Measurements from ENCODE around the gene CNOT6L.
A peak's percentile ranks its signal among the peaks of the same experiment; 100 is the strongest.

CNOT6L gene

DNA sequence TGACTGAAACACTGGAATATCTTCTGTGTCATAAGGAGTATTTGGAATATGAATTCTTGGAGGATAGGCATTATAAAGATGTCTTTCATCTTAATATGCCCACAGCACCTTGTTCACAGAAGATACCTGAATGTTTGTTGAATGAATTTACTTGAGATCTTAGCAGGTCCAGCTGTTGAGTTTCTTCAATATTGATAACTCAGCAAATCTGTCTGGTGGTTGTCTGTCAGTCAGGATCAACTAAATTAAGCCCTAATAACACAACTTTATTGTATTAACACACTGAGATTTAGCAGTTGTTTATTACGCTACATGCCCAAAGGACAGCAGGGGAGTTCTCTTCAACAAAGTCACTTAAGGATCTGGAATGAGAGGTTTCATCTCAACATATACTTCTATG, 106.5 kb downstream of the CNOT6L start:
- no peak for DNase-seq (ENCODE audit: low spot score)

DNA sequence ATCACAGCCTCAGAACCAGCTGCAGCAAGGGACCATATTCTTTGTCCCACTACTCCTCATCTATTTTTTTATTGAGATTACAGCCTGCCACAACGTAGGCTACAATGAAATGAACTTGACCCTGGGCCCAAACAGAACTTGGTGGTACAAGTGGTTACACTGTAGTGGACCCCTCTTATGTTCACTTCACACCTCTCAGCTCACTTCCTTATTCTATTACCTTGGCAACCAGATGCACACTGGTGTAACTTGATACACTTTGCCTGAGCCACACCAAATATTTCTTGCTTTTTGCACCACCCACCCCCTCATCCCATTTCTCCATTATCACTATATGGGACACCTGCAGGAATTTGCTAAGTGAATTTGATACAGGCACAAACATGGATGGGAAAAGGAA, 107.7 kb downstream of the CNOT6L start:
- DNase-seq (ENCODE audit: low spot score) = no peak

DNA sequence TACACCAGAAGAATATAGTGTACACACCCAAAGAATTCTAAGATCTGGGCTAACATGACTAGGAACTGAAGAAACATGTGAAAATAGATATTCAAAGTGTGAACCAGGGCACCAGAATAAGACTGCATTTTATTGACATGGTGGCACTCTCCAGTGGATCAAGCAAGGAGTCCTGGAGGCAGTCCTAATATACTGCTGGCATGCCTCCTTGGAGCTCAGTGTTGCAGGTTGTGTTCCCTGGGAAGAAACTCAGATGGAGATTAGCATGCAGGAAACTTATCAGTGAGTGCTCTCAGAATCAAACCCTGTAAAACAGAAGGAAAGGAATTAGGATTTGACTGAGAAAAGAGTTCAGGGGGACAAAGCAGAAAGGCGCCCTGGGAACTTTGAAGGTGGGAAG, 108.5 kb downstream of the CNOT6L start:
- DNase-seq (ENCODE audit: low spot score) = no peak

DNA sequence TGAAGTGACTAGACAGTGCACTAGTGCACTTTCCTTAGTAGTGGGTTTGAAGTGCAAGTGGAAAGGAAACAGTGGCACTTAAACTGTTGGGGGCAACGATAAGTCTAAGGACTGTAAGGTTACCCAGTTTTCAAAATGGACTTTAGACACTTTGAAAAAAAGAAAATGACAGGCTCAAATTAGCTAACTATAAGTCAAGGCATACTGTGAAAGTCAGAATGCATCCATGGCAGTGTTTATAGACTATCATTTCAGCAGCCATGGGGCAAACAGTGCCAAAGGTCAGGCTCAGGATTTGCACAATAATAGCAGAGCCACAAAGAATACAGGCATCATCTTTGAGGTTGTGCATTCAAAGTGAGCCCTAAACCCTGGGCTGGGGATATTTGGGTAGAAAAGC, 109.1 kb downstream of the CNOT6L start:
- no peak for DNase-seq (ENCODE audit: low spot score)

GRCh38 chr4:77706717-77707116, 112.5 kb downstream of the CNOT6L start:
- DNase-seq (ENCODE audit: low spot score) = no peak

- DNase-seq (ENCODE audit: low spot score) = no peak
Measured at GRCh38 chr4:77703666-77704065, 115.5 kb downstream of the CNOT6L start.

DNA sequence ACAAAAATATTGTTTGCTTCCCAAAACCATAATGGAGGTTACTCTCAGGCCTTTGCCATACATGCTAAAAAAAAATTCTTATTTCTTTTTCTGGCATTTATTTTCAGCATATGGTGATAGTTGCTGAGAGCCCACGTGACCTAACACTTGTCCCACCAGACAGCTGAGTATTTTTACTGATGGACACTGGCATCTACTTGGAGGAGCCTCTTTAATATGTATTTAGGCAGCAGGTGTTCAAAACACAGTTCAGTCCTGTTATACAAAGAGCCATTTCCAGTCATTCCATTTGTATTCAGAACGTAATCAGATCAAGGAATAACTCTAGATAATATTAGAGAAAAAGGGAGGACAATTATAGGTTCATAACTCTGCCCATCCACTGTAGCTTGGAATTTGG, 118.0 kb downstream of the CNOT6L start:
- no peak for DNase-seq (ENCODE audit: low spot score)

DNA sequence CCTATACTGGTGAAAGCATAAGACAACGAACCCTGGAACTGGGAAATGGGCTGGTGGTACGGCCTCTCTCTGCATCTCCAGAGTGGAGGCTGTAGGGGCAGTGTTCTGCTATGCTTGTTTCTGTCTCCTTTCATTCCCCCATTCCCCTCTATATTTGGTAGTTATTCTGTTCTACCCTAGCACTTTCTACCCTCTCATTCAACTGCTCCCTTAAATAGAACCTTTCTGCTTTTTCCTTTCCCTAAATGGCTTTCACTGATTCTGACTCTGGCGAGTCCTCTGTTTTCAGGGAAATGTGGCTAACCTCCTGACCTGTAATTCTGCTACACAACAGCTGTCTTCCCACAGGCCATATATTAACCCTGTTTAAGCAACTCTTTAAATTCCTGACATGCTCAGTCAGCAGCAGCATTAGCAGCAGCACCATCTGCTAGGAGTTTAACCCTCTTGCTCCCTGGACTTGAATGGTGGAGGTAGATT, 119.4 kb downstream of the CNOT6L start:
- peak; percentile 38 for DNase-seq (ENCODE audit: low spot score)

DNA sequence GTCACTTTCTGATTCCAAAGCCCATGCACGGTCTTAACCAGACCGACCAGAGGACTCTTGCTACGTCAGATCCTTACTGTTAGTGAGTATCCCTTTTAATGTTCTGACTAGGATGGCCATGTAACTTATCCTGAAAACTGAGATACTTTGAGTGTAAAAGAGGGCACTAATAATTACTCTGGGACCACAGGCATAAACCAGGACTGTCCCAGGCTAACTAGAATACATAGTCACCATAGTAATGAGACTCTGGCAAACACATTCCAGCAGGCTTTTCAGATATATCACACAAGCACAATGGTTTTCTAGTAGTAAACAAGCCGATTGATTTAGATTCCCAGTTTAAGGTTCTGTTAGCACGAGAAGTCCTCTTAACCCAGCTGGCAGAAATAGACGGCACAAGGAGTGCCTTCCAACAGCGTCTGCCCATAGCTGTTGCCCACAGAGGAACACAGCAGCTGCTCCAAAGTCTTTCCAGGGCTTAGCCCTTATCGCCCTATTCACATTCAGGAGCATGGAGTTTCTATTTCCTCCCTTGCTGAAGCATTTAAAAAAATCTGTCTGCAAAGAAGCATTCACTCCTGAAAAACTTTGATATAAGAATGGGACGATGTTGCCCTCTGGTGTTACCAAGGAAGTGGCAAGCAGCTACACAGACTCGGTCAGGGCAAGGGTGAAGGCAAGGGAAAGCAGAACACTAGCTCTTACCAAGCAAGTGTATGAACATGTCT, 121.1 kb downstream of the CNOT6L start:
- DNase-seq (ENCODE audit: low spot score) = peak; percentile 53

- peak; percentile 81 for DNase-seq (ENCODE audit: low spot score)
Measured at GRCh38 chr4:77695774-77696173, 123.4 kb downstream of the CNOT6L start.

- DNase-seq (ENCODE audit: low spot score) = no peak
Measured at GRCh38 chr4:77692847-77693432, 126.2 kb downstream of the CNOT6L start.

- DNase-seq (ENCODE audit: low spot score) = no peak
Measured at GRCh38 chr4:77681792-77682191, 137.4 kb downstream of the CNOT6L start.

- DNase-seq (ENCODE audit: low spot score) = no peak
Measured at GRCh38 chr4:77676842-77677241, 142.3 kb downstream of the CNOT6L start.

DNA sequence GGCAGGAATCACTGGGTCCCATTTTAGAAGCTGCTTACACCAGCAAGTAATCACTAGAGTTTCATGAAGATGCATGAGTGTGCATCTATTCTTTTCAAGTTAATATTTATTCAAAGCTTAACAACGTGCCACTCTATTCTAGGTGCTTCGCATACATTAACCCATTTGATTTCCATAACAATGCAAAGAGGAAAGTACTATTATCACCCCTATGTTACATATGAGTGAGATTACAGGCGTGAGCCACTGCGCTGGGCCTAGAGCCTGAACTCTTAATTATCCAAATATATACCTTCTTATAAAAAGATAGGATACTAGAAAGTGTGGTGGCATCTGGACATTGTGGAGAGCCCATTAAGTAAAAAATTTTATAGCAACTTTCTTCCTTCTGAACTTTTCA, 148.1 kb downstream of the CNOT6L start:
- DNase-seq (ENCODE audit: low spot score) = no peak

DNA sequence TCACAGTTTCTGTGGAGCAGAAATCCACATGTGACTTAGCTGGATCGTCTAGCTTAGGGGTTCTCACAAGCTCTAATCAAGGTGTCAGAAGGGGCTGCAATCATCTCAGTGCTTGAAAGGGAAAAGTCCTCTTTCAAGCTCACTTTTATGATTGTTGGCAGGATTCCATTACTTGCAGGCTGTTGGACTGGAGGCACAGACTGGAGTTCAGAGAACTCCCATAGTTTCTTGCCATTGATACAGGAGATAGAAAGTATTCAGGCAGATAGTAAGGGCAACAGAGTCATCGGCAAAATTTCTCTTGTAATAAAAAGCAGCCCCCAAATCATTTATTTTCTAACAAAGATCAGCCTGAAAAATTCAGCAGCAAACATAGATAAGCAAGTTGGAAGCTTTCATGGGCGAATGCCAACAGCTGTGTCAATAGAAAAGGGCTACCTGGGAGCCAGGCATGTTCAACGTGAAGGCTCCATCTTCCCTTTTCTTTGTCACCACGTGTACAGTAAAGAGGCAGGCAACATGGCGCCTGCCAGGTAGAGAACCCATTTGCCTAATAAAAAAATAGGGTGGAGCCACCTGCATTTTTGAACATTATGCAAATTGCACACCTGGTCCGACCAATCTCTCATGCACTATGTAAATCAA, 149.1 kb downstream of the CNOT6L start:
- no peak for DNase-seq (ENCODE audit: low spot score)

- no peak for DNase-seq (ENCODE audit: low spot score)
Measured at GRCh38 chr4:77665381-77666069, 153.6 kb downstream of the CNOT6L start.

Measured in AG20443 (cell line).